CD4-positive, alpha-beta T cell (primary cell): ENCODE results near the gene PTPRO. TPM values are rescaled to one million over a fixed set of nuclear protein-coding genes. Genes with fewer than 3 reads are reported as not detected.

Source experiments
- ATAC-seq: fragments of 200-7000 bp; cut with Tn5 transposase; one replicate; pipeline ENCODE4 v1.10.0; 2022; ENCODE audit warnings: mild to moderate bottlenecking; ENCODE audit not compliant: poor library complexity
- CTCF ChIA-PET: fragments of 350-600 bp; sonication (Branson Sonifier 250); formaldehyde crosslinking; loops from one replicate; lab custom pipeline; 2021; ENCODE audit warnings: antibody characterized with exemption, inconsistent platforms; lab: Charles Lee
- POLR2A ChIA-PET: fragments of 350-600 bp; sonication (Branson Sonifier 250); formaldehyde crosslinking; loops from one replicate; lab custom pipeline; 2021; ENCODE audit warnings: antibody characterized with exemption, inconsistent platforms; lab: Charles Lee
- DNase-seq, 14 experiments: peaks; one replicate each; pipeline ENCODE4 v3.0.0-alpha.2; 2013 to 2020; ENCODE audit warnings: mixed read lengths in 2 of 14
- H3K27ac ChIP-seq, 2 donors: one replicate each; pipeline versions ENCODE4 v1.5.1 to v1.7.0; 2013; ENCODE audit warnings: low read length in 2 of 2, low read depth in 1 of 2, mild to moderate bottlenecking in 1 of 2
- H3K27me3 ChIP-seq, 2 experiments: 1 replicate in 1 of 2; 2 replicates in 1 of 2; pipeline versions ENCODE4 v1.6.1 to v1.7.0; 2013; ENCODE audit warnings: low read length in 2 of 2, control low read depth in 1 of 2, mild to moderate bottlenecking in 1 of 2, moderate library complexity in 1 of 2; ENCODE audit not compliant: insufficient read depth in 2 of 2, control insufficient read depth in 1 of 2
- H3K36me3 ChIP-seq: one replicate; pipeline ENCODE4 v1.6.1; 2013; ENCODE audit warnings: low read length, control low read depth; ENCODE audit not compliant: insufficient read depth
- H3K4me1 ChIP-seq: one replicate; pipeline ENCODE4 v1.6.1; 2013; ENCODE audit warnings: low read length, control low read depth; ENCODE audit not compliant: insufficient read depth
- H3K4me3 ChIP-seq: one replicate; pipeline ENCODE4 v1.5.1; 2013; ENCODE audit warnings: mild to moderate bottlenecking, low read length, moderate library complexity
- H3K9me3 ChIP-seq, 2 experiments: 1 replicate in 1 of 2; 2 replicates in 1 of 2; pipeline versions ENCODE4 v1.6.1 to v1.7.0; 2013; ENCODE audit warnings: low read length in 2 of 2, mild to moderate bottlenecking in 2 of 2, control low read depth in 1 of 2, moderate library complexity in 1 of 2; ENCODE audit not compliant: control insufficient read depth in 1 of 2, insufficient read depth in 1 of 2
- H3K27ac Mint-ChIP-seq: one replicate; pipeline ENCODE4 v1.8.0; 2020; ENCODE audit warnings: mixed read lengths
- H3K27me3 Mint-ChIP-seq: one replicate; pipeline ENCODE4 v1.8.0; 2021; ENCODE audit warnings: mixed read lengths
- H3K36me3 Mint-ChIP-seq: one replicate; pipeline ENCODE4 v1.8.0; 2021; ENCODE audit warnings: low read depth, mixed read lengths
- H3K4me1 Mint-ChIP-seq: one replicate; pipeline ENCODE4 v1.8.0; 2021; ENCODE audit warnings: low read depth, mixed read lengths
- H3K4me3 Mint-ChIP-seq: one replicate; pipeline ENCODE4 v1.8.0; 2020; ENCODE audit warnings: mild to moderate bottlenecking, mixed read lengths
- H3K9me3 Mint-ChIP-seq: one replicate; pipeline ENCODE4 v1.8.0; 2020; ENCODE audit warnings: mixed read lengths
- intact Hi-C, 2 experiments: fragments of 100-400 bp; cut with DNase I in 1 of 2; cut with micrococcal nuclease in 1 of 2; formaldehyde crosslinking; loops; one replicate each; pipeline versions ENCODE4 v1.15.1 to v1.9.0; 2023 to 2025; cut with DNase I, micrococcal nuclease
- total RNA-seq, 174 experiments: library from RNA in 2 of 174; stranded (reverse) in 2 of 174; gene quantifications; one replicate each; pipeline ENCODE4 v1.2.3 and lab custom pipeline; 2021 to 2026
- TF ChIP-seq, protein P1 (sequence below): fragments of 200-600 bp; IDR thresholded peaks from one replicate; pipeline ENCODE4 v1.8.0; 2022; ENCODE audit warnings: antibody characterized with exemption, mild to moderate bottlenecking

The PTPRO gene
- total RNA-seq, 2 experiments from 2014 or later: 2.1 to 2.8 TPM

DNA sequence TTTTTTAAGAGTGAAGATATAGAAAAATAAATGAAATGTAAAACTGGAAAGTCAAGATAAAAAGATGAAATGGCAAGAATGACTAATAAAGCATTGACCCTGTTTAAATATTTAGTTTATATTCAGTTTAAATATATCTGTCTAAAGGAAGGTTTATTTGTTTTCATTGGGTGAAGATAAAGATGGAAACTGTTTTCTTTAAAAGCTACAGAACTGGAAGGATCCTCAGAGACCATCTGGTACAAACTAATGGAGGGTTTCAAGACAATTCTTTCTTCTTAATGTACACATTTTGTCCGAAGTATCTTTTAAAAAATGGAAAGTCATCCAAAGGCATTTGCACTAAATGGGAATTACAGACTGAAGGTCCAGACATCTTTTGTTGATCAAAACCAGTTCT is 324.3 kb downstream of the PTPRO start:
- Mint-ChIP-seq H3K27me3 (no peaks in the 10 kb centered on the region), H3K27ac (no peak overlapping the region), H3K4me3 (no peak overlapping the region), H3K36me3 (no peaks in the 10 kb centered on the region), H3K9me3 (no peaks in the 10 kb centered on the region), H3K4me1 (no peaks in the 10 kb centered on the region)
- intact Hi-C loops: no loop called here
- ATAC-seq (no peak), DNase-seq (no peak)
- POLR2A ChIA-PET: no interaction called here
- H3K4me3 ChIP-seq: no peak overlapping the region
- H3K36me3 ChIP-seq: no peaks in the 10 kb centered on the region
- H3K9me3 ChIP-seq: no peaks in the 10 kb centered on the region
- H3K27me3 ChIP-seq: no peaks in the 10 kb centered on the region
- CTCF ChIA-PET: no interaction called here
- TF ChIP-seq, protein P1, sequence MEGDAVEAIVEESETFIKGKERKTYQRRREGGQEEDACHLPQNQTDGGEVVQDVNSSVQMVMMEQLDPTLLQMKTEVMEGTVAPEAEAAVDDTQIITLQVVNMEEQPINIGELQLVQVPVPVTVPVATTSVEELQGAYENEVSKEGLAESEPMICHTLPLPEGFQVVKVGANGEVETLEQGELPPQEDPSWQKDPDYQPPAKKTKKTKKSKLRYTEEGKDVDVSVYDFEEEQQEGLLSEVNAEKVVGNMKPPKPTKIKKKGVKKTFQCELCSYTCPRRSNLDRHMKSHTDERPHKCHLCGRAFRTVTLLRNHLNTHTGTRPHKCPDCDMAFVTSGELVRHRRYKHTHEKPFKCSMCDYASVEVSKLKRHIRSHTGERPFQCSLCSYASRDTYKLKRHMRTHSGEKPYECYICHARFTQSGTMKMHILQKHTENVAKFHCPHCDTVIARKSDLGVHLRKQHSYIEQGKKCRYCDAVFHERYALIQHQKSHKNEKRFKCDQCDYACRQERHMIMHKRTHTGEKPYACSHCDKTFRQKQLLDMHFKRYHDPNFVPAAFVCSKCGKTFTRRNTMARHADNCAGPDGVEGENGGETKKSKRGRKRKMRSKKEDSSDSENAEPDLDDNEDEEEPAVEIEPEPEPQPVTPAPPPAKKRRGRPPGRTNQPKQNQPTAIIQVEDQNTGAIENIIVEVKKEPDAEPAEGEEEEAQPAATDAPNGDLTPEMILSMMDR: no peak
- H3K4me1 ChIP-seq: no peaks in the 10 kb centered on the region
- H3K27ac ChIP-seq: no peak overlapping the region

Other genes starting within 250 kb of the PTPRO start
- gene RERG, start 101.1 kb upstream of the PTPRO start, total RNA-seq: not detected